ENCODE data around the gene RPL21. TPM values are rescaled to one million over a fixed set of nuclear protein-coding genes. Genes with fewer than 3 reads are reported as not detected.

RPL21 gene
- total RNA-seq, 1 donor from 2014 or later: 1,245 TPM

DNA sequence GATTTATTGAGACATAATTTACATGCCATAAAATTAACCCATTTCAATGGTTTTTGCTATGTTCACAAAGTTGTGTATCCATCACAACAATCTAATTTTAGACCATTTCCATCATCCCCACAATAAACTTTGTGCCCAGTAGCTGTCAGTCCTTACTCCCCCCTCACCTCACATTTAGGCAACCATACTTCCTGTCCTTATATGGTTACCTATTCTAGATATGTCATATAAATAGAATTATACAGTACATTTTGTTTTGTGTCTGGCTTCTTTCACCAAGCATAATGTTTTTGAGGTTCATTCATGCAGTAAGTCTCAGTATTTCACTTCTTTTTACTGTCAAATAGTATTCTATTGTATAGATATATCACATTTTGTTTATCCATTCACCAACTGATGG, 23.2 kb upstream of the RPL21 start:
- Histone ChIP-seq H3K27me3 (ENCODE audit: control insufficient read depth, insufficient read depth, low read length) (no peaks in the 10 kb centered on the region), H3K36me3 (ENCODE audit: control insufficient read depth, insufficient read depth, low read length) (no peaks in the 10 kb centered on the region), H3K4me3 (ENCODE audit: low read depth, low read length) (no peak overlapping the region)
- DNase-seq (ENCODE audit: low read depth): no peak
- TF ChIP-seq, protein P1, sequence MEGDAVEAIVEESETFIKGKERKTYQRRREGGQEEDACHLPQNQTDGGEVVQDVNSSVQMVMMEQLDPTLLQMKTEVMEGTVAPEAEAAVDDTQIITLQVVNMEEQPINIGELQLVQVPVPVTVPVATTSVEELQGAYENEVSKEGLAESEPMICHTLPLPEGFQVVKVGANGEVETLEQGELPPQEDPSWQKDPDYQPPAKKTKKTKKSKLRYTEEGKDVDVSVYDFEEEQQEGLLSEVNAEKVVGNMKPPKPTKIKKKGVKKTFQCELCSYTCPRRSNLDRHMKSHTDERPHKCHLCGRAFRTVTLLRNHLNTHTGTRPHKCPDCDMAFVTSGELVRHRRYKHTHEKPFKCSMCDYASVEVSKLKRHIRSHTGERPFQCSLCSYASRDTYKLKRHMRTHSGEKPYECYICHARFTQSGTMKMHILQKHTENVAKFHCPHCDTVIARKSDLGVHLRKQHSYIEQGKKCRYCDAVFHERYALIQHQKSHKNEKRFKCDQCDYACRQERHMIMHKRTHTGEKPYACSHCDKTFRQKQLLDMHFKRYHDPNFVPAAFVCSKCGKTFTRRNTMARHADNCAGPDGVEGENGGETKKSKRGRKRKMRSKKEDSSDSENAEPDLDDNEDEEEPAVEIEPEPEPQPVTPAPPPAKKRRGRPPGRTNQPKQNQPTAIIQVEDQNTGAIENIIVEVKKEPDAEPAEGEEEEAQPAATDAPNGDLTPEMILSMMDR (IDR thresholded peaks at IDR 0.05; ENCODE audit: insufficient read depth, low read length, poor library complexity, severe bottlenecking): no peak

DNA sequence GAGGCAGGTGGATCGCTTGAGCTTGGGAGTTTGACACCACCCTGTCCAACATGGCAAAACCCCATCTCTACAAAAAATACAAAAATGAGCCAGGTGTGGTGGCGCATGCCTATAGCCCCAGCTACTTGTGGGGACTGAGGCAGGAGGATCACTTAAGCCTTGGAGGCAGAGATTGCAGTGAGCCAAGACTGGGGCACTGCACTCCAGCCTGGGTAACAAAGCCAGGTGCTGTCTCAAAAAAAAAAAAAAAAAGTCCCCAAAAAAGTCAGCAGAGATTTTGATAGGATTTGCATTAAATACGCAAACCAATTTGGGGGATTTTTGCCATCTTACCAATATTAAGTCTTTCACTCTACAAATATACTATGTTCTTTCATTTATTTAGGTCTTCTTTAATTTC, 21.7 kb upstream of the RPL21 start:
- H3K27me3 ChIP-seq (ENCODE audit: control insufficient read depth, insufficient read depth, low read length): no peaks in the 10 kb centered on the region
- TF ChIP-seq, protein P1 (IDR thresholded peaks at IDR 0.05; ENCODE audit: insufficient read depth, low read length, poor library complexity, severe bottlenecking): no peak
- no peak overlapping the region for H3K4me3 ChIP-seq (ENCODE audit: low read depth, low read length)
- H3K36me3 ChIP-seq (ENCODE audit: control insufficient read depth, insufficient read depth, low read length): no peaks in the 10 kb centered on the region
- DNase-seq (ENCODE audit: low read depth): no peak

DNA sequence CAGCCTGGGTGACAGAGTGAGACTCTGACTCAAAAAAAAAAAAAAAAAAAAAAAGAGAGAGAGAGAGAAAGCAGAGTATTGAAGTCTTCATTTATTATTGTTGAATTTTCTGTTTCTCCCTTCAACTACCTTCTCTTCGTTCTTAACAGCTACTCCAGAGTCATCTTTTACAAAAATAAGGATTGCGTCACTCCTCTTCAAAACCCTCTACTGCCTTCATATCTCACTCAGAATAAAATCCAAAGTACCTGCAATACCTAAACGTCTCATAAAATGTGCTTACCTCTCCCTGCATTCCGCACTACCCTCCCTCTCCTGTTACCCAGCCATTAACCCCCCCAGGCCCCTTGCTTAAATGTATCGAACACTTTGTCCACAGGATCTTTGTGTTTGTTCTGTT, 17.4 kb upstream of the RPL21 start:
- H3K27me3 ChIP-seq (ENCODE audit: control insufficient read depth, insufficient read depth, low read length): no peaks in the 10 kb centered on the region
- H3K4me3 ChIP-seq (ENCODE audit: low read depth, low read length): no peak overlapping the region
- no peak for DNase-seq (ENCODE audit: low read depth)
- H3K36me3 ChIP-seq (ENCODE audit: control insufficient read depth, insufficient read depth, low read length): no peaks in the 10 kb centered on the region
- TF ChIP-seq, protein P1 (IDR thresholded peaks at IDR 0.05; ENCODE audit: insufficient read depth, low read length, poor library complexity, severe bottlenecking): no peak

DNA sequence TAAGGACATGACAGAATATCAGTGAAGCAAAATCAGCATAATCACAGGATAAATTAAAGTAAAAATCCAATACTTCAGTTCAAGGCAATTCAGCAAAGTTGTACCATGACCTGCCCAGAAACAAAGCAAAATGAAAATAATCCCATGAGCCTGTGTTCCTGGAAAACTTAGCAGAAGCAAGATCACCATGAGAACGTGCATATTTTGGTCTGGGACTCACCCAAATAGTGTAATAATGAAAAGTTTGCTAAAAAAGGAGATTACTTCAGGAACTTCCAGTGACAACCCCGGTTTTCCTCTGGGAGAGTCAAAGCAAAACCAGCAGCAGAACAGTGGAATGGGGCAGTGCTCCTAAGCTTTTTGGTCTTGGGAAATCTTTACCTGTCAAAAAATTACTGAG, 14.9 kb upstream of the RPL21 start:
- DNase-seq (ENCODE audit: low read depth): no peak
- no peaks in the 10 kb centered on the region for H3K36me3 ChIP-seq (ENCODE audit: control insufficient read depth, insufficient read depth, low read length)
- TF ChIP-seq, protein P1 (IDR thresholded peaks at IDR 0.05; ENCODE audit: insufficient read depth, low read length, poor library complexity, severe bottlenecking): no peak
- no peaks in the 10 kb centered on the region for H3K27me3 ChIP-seq (ENCODE audit: control insufficient read depth, insufficient read depth, low read length)
- no peak overlapping the region for H3K4me3 ChIP-seq (ENCODE audit: low read depth, low read length)

DNA sequence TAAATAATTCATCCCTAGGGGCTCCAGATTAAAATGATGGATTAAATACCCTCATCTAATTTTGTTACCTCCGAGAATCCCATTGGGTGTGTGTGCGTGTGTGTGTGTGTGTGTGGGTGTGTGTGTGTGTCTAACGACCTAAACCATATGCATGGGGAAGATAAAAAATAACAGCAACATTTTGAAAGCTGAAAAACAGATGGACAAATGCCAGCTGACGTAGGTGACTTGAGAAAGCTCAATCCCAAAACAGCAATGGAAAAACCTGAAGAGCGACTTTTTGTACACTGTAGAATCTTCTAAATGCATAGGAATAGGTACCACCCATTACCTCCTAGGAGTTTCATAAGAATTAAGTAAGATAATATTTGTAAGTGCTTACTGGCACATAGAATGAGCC, 8.7 kb upstream of the RPL21 start:
- TF ChIP-seq, protein P1 (IDR thresholded peaks at IDR 0.05; ENCODE audit: insufficient read depth, low read length, poor library complexity, severe bottlenecking): no peak
- Histone ChIP-seq H3K4me3 (ENCODE audit: low read depth, low read length) (no peak overlapping the region), H3K36me3 (ENCODE audit: control insufficient read depth, insufficient read depth, low read length) (no peaks in the 10 kb centered on the region), H3K27me3 (ENCODE audit: control insufficient read depth, insufficient read depth, low read length) (no peaks in the 10 kb centered on the region)
- DNase-seq (ENCODE audit: low read depth): no peak

DNA sequence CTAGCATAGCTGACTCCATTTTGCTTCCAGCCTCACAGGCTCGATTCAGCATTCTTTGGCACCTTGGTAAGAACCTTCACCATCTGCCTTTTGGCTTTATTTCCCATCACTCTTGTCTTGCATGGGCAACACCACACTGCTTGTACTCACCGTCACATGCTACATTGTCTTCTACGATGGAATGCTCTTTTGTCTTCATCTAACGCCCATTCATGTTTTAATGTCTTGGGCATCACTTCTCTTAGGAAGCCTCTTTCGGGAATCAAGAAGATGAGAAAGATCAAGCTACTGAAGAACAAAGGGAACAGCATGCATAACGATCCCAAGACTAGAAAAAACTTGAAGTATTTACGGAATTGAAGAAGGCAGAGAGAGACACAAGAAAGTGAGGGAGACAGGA, 5.7 kb upstream of the RPL21 start:
- no peaks in the 10 kb centered on the region for H3K36me3 ChIP-seq (ENCODE audit: control insufficient read depth, insufficient read depth, low read length)
- TF ChIP-seq, protein P1 (IDR thresholded peaks at IDR 0.05; ENCODE audit: insufficient read depth, low read length, poor library complexity, severe bottlenecking): no peak
- H3K27me3 ChIP-seq (ENCODE audit: control insufficient read depth, insufficient read depth, low read length): no peaks in the 10 kb centered on the region
- DNase-seq (ENCODE audit: low read depth): no peak
- H3K4me3 ChIP-seq (ENCODE audit: low read depth, low read length): no peak overlapping the region

All from kidney epithelial cell (primary cell).